Stomach (tissue), 9 donors: ENCODE data around the gene ZDHHC18. TPM values are rescaled to one million over a fixed set of nuclear protein-coding genes. Genes with fewer than 3 reads are reported as not detected.
A peak's percentile ranks its signal among the peaks of the same experiment; 100 is the strongest.
"Not testable (repeated sequence)": the region's sequence is repeated elsewhere in the genome, so short reads cannot be mapped to it uniquely, and the experiment has no call there.

ENCODE experiments used
- DNase-seq, 2 donors: peaks; one replicate each; pipeline versions ENCODE4 v3.0.0 to v3.0.0-alpha.2; 2013 to 2019
- H3K27ac ChIP-seq, 5 donors: fragments of 200-600 bp in 4 of 5; sonication (generic) in 4 of 5; one replicate each; pipeline ENCODE4 v1.5.1; 2013 to 2019; ENCODE audit warnings: mild to moderate bottlenecking in 1 of 5, moderate library complexity in 1 of 5
- H3K27me3 ChIP-seq, 3 donors: fragments of 200-600 bp; sonication (generic); one replicate each; pipeline ENCODE4 v1.5.1; 2017 to 2019; ENCODE audit warnings: mixed run types in 1 of 3
- H3K36me3 ChIP-seq, 4 donors: fragments of 200-600 bp; sonication (generic); 1 replicate in 3 of 4; 2 replicates in 1 of 4; pipeline ENCODE4 v1.5.1; 2016 to 2019
- H3K4me1 ChIP-seq, 4 donors: fragments of 200-600 bp; sonication (generic); one replicate each; pipeline ENCODE4 v1.5.1; 2016 to 2019
- H3K4me3 ChIP-seq, 4 donors: fragments of 200-600 bp; sonication (generic) in 3 of 4; one replicate each; pipeline ENCODE4 v1.5.1; 2016 to 2019; ENCODE audit warnings: mild to moderate bottlenecking in 1 of 4
- H3K9me3 ChIP-seq, 4 donors: fragments of 200-600 bp; sonication (generic); one replicate each; pipeline ENCODE4 v1.5.1; 2016 to 2019
- EP300 ChIP-seq: sonication (generic); formaldehyde crosslinking; IDR thresholded peaks from one replicate; pipeline ENCODE4 v1.6.1; 2017; ENCODE audit warnings: antibody characterized with exemption
- POLR2A ChIP-seq, 4 donors: fragments of 450-650 bp; IDR thresholded peaks; one replicate each; pipeline ENCODE4 v1.6.1; 2016; ENCODE audit warnings: antibody characterized with exemption in 4 of 4, control low read depth in 2 of 4, mild to moderate bottlenecking in 1 of 4, moderate library complexity in 1 of 4
- POLR2AphosphoS5 ChIP-seq, 3 donors: sonication (generic); formaldehyde crosslinking; IDR thresholded peaks; one replicate each; pipeline ENCODE4 v1.6.1; 2016; ENCODE audit warnings: antibody characterized with exemption in 3 of 3
- WGBS, 5 donors: extraction: QIAGEN DNeasy Blood & Tissue Kit in 3 of 5; methylation state at CpG; one replicate each; pipeline versions ENCODE4 v1.1.5 to v1.1.7; 2013 to 2018; 5-methylcytosine and 5-hydroxymethylcytosine counted together
- intact Hi-C: fragments of 100-400 bp; cut with DNase I; formaldehyde crosslinking; loops from one replicate; pipeline ENCODE4 v1.15.1; 2023; ENCODE audit warnings: low total_unique reads
- polyA plus RNA-seq, 3 donors: library from polyadenylated mRNA; stranded (reverse); fragments of 200-250 nt; gene quantifications; one replicate each; pipeline ENCODE4 v1.2.3, GENCODE V29; 2013
- total RNA-seq, 5 donors: library from RNA; depleted of rRNA; stranded (reverse); fragments of >200 nt; gene quantifications; one replicate each; pipeline versions ENCODE4 v1.1.0 to v1.2.3, GENCODE V29; 2014 to 2016
- TF ChIP-seq, protein P1 (sequence below), 7 experiments: fragments of 450-650 bp in 4 of 7; fragments of 200-600 bp in 3 of 7; sonication (generic) in 3 of 7; IDR thresholded peaks; one replicate each; pipeline ENCODE4 v1.5.1; 2016 to 2019; ENCODE audit warnings: antibody characterized with exemption in 7 of 7, control low read depth in 2 of 7, mild to moderate bottlenecking in 1 of 7
- donor health status: healthy with polysubstance abuse.
- donor health status: Bipolar disorder and iron deficiency.
- donor health status: healthy.

Gene ZDHHC18
- total and polyA plus RNA-seq, 8 donors, result 5.2 to 81.7 (median 9.2) TPM

DNA sequence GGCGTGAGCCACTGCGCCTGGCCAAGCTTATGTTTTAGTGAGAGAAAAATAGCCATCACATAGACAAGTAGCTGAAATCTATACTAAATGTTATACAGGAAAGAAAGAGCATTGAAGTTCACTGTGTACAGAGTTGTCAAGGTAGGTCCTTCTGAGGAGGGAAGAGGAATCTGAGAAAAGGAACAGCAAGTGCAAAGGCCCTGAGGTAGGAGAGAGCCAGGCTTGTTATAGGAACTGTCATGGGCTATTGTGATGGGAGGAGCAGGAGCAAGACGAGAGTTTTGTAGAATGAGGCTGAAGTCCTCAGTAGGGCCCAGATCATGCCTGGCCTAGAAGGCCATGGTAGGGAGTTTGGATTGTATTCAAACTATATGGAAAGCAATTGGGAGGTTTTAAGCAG is 4.6 kb downstream of the ZDHHC18 start:
- H3K9me3 ChIP-seq, result no peaks in the 10 kb centered on the region
- peak overlapping the region in 2 of 5 donors; percentile 81 for H3K27ac ChIP-seq
- H3K36me3 ChIP-seq, result peaks cover 16 to 53% (median 47%) of the 10 kb centered on the region in 4 donors
- TF ChIP-seq POLR2A (IDR thresholded peaks at IDR 0.05), result no peak
- TF ChIP-seq, protein P1, sequence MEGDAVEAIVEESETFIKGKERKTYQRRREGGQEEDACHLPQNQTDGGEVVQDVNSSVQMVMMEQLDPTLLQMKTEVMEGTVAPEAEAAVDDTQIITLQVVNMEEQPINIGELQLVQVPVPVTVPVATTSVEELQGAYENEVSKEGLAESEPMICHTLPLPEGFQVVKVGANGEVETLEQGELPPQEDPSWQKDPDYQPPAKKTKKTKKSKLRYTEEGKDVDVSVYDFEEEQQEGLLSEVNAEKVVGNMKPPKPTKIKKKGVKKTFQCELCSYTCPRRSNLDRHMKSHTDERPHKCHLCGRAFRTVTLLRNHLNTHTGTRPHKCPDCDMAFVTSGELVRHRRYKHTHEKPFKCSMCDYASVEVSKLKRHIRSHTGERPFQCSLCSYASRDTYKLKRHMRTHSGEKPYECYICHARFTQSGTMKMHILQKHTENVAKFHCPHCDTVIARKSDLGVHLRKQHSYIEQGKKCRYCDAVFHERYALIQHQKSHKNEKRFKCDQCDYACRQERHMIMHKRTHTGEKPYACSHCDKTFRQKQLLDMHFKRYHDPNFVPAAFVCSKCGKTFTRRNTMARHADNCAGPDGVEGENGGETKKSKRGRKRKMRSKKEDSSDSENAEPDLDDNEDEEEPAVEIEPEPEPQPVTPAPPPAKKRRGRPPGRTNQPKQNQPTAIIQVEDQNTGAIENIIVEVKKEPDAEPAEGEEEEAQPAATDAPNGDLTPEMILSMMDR (IDR thresholded peaks at IDR 0.05), result no peak
- no peak for TF ChIP-seq POLR2AphosphoS5 (IDR thresholded peaks at IDR 0.05)
- TF ChIP-seq EP300, result no peak
- 91 to 95% (median 95%) methylated on average over 3 of the region's 3 CpGs for WGBS, 5 donors
- H3K4me3 ChIP-seq, result no peak overlapping the region
- no peaks in the 10 kb centered on the region for H3K27me3 ChIP-seq
- intact Hi-C loops, result no loop called here
- DNase-seq, result no peak
- peaks cover 27 to 71% (median 59%) of the 10 kb centered on the region in 4 donors for H3K4me1 ChIP-seq

DNA sequence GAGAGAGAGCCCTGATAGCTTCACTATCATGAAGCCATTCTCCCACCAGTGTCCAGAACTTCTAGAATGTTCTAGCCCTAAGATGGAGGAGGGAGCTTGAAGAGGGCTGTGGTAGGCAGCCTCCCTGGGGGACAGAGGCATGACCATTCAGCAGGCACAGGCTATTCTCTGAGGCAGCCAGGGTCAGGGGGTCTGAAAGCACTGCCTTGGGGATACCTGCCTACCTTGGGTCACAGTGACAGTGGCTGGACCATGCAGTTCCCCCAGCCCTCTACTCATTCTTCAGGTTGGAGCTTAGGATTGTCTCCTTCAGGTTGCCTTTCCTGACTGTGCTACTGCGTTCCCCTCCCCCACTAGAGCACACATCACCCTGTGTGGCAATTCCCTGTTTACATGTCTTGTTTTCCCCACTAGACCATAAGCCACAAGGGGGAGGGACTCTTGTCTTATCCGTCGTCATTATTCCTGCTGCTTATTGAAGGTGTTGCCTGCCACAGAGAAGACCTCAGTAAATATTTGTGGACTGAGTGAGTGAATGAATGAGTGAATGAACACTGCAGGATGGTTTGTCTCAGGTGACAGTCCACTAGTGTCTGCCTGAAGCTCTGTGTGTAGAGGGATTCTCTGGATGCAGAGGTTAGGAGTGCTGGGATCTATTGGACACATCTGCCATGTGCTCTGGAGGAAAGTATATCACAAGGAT is 5.2 kb downstream of the ZDHHC18 start:
- intact Hi-C loops, result no loop called here
- peak in 2 of 3 donors; percentile 5 to 60 for TF ChIP-seq POLR2AphosphoS5 (IDR thresholded peaks at IDR 0.05)
- TF ChIP-seq EP300, result no peak
- Histone ChIP-seq H3K27ac (peak overlapping the region in 2 of 5 donors; percentile 81), H3K9me3 (no peaks in the 10 kb centered on the region), H3K4me3 (no peak overlapping the region), H3K27me3 (no peaks in the 10 kb centered on the region), H3K4me1 (peaks cover 25 to 69% (median 57%) of the 10 kb centered on the region in 4 donors), H3K36me3 (peaks cover 16 to 59% (median 52%) of the 10 kb centered on the region in 4 donors)
- 30 to 53% (median 39%) methylated on average over 3 of the region's 3 CpGs for WGBS, 5 donors
- peak in 1 of 2 donors; percentile 49 for DNase-seq

DNA sequence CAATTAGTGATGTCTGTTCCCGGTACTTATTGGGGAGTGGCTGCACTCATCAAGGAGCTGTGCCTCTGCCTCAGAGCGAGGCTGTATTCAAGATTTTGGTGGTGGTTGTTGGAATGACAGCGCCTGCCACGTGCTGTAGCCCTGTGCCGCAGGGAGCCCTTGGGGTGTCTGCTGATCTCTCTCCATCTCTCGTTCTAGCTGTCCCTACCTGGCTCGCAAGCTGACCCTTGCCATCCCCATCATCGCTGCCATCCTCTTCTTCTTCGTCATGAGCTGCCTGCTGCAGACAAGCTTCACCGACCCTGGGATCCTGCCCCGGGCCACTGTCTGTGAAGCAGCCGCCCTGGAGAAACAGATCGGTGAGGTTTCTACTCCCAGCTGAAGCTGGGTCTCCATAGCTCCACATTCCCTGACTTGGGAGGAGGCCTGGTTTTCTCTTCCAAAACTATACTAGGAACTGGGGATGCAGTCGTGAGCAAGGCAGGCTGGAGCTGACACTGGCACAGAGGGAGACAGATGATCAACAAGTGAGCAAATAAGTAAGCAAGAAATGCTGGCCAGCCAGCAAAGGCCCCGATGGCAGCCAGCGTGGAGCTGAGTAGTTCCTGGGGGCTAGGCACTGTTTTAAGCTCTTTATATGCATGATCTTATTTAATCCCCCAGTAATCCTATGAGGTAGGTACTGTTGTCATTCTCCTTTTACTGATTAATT is 5.9 kb downstream of the ZDHHC18 start:
- intact Hi-C loops, result no loop called here
- no peaks in the 10 kb centered on the region for H3K27me3 ChIP-seq
- 84 to 88% (median 87%) methylated on average over 12 to 16 of the region's 16 CpGs for WGBS, 5 donors
- no peaks in the 10 kb centered on the region for H3K9me3 ChIP-seq
- H3K4me1 ChIP-seq, result peaks cover 22 to 65% (median 53%) of the 10 kb centered on the region in 4 donors
- no peak for DNase-seq
- peaks cover 16 to 65% (median 56%) of the 10 kb centered on the region in 4 donors for H3K36me3 ChIP-seq
- TF ChIP-seq POLR2A (IDR thresholded peaks at IDR 0.05), result no peak
- no peak for TF ChIP-seq EP300
- no peak for TF ChIP-seq POLR2AphosphoS5 (IDR thresholded peaks at IDR 0.05)
- TF ChIP-seq, protein P1 (IDR thresholded peaks at IDR 0.05), result no peak
- H3K4me3 ChIP-seq, result no peak overlapping the region
- peak overlapping the region in 2 of 5 donors; percentile 81 for H3K27ac ChIP-seq

DNA sequence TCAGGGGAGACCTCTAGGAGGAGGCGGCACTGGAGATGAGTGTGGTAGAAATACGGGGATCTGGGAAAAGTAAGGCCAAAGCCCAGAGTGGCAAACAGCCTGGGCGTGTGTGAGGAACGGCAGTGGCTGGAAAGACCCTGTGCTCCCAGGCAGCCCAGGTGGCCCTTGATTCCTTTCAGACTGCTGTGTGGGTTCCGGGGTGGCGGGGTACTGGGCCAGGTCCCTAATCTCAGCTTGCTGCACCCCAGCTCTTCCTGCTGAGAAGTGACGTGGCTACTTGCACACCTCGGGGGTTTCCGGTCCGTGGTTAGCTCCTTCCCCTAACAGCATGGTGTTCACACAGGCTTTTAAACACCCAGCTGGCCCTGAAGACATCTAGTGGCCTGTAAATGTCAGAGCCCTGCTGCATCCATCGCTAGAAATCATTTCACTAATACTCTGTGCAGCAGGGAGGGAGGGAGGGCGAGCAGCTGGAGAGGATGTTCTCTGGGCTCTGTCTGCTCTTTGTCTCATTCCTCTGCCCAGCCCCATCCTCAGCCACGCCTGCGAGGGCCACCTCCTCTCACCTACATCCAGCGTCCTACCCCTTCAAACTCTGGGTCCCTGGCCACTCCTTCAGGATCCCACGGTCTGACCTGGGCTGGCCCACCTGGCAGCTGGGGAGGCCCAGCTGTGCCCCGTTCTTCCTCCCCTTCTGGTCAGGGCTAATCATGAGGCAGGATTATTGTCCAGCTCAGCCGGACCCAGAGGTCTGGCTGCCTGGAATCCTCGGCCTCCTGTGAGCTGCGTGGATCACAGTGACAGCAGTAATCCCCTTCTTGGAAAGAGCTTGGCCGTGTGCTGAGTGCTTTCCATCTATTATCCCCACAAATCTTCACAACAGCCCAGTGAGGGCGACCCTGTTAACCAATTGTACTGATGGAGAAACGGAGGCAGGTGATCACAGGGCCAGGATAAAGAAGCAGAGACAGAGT is 7.2 kb downstream of the ZDHHC18 start:
- intact Hi-C loops, result no loop called here
- H3K27me3 ChIP-seq, result no peaks in the 10 kb centered on the region
- no peaks in the 10 kb centered on the region for H3K9me3 ChIP-seq
- peak overlapping the region; percentile 13 to 81 (median 59) for H3K27ac ChIP-seq
- no peak overlapping the region for H3K4me3 ChIP-seq
- TF ChIP-seq, protein P1 (IDR thresholded peaks at IDR 0.05), result no peak
- TF ChIP-seq POLR2AphosphoS5 (IDR thresholded peaks at IDR 0.05), result peak in 2 of 3 donors; percentile 3 to 7
- H3K4me1 ChIP-seq, result peaks cover 9 to 59% (median 39%) of the 10 kb centered on the region in 4 donors
- H3K36me3 ChIP-seq, result peaks cover 17 to 78% (median 69%) of the 10 kb centered on the region in 4 donors
- 64 to 85% (median 79%) methylated on average over 21 to 23 of the region's 23 CpGs for WGBS, 5 donors
- peak; percentile 64 to 77 for DNase-seq

DNA sequence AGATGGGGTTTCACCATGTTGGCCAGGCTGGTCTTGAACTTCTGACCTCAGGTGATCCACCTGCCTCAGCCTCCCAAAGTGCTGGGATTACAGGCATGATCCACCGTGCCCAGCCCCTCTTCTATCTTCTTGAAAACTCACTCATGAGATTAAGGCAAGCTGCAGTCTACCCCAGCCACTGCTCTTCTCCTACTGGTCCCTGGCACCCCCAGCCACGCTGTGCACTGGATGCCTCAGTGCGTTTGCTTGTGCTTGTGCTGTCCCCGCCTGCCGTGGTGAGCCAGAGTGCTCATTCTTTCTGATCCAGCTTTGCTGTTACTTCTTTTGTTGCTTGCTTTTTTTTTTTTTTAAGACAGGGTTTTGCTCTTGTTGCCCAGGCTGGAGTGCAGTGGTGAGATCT is 11.2 kb downstream of the ZDHHC18 start:
- Histone ChIP-seq H3K4me1 (peaks cover 0 to 31% (median 11%) of the 10 kb centered on the region in 4 donors), H3K36me3 (peaks cover 46 to 99% (median 95%) of the 10 kb centered on the region in 4 donors)
- H3K27ac ChIP-seq, H3K9me3 ChIP-seq, DNase-seq, intact Hi-C loops, H3K27me3 ChIP-seq, H3K4me3 ChIP-seq: not testable (repeated sequence)
- WGBS, 5 donors, result 89 to 93% (median 90%) methylated on average over 5 of the region's 5 CpGs
